ENCODE data around the gene ATP9B. TPM values are rescaled to one million over a fixed set of nuclear protein-coding genes. Genes with fewer than 3 reads are reported as not detected.

Gene ATP9B
- total RNA-seq, 1 donor from 2014 or later, result 45.3 TPM

- no peak for TF ChIP-seq CTCF (IDR thresholded peaks at IDR 0.05; ENCODE audit: unreplicated experiment)
- peaks cover 58% of the 10 kb centered on the region for H3K27me3 Mint-ChIP-seq
- no peaks in the 10 kb centered on the region for H3K9me3 Mint-ChIP-seq (ENCODE audit: low read depth)
- H3K36me3 Mint-ChIP-seq (ENCODE audit: insufficient read depth), result no peaks in the 10 kb centered on the region
- peaks cover 4% of the 10 kb centered on the region for H3K4me1 Mint-ChIP-seq (ENCODE audit: low read depth)
- DNase-seq (ENCODE audit: low spot score, unreplicated experiment), result no peak
- H3K4me3 Mint-ChIP-seq (ENCODE audit: low read depth), result peak within 1 kb of the TSS; percentile 62
- no peak within 1 kb of the TSS for H3K27ac Mint-ChIP-seq
Measured at GRCh38 chr18:79395761-79396404, 326.7 kb downstream of the ATP9B start, which contains the start of gene NFATC1. Gene NFATC1 (plus strand): TSS chr18:79395930. CDS start chr18:79396225, 295 bp downstream.

DNA sequence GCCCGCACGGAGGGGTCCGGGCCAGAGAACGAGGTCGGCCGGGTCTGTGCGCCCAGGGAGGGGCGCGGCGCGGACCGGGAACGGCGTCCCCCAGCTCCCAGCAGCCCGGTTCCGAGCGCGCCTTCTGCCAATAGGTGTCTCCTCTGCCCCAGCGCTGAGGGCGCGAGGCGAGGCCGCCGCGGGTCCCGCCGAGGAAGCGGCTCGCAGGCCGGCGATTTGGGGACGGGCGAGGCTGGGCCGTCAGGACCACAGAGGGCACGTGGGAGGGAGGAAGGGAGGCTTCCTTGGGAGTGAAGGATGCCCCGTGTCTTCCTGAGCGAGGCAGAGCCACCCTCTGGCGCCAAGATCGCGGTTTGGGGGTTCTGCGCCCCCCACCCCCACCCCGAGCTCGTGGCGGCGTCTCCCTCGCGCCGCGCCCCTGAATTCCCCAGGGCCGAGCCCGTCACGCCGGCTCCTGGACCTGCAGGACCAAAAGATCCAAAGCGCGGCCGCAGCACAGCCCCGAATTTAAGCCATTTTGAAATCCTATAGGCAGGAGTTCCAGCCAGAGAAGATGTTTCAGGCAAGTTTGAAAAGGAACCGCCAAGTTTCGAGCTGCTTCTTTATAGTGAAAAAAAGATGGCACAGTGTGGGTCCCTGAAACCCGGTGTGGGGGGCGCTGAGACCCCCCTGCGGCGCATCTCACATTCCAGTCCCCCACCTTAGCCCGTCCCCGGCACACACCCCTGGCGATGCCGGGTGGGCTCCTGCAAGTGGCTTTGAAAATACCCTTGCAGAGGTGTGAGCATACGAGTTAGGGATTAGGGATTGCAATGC lies 327.4 kb downstream of the ATP9B start:
- Mint-ChIP-seq H3K27me3 (peaks cover 57% of the 10 kb centered on the region), H3K4me3 (ENCODE audit: low read depth) (no peak overlapping the region), H3K4me1 (ENCODE audit: low read depth) (peaks cover 4% of the 10 kb centered on the region), H3K27ac (no peak overlapping the region), H3K36me3 (ENCODE audit: insufficient read depth) (no peaks in the 10 kb centered on the region), H3K9me3 (ENCODE audit: low read depth) (no peaks in the 10 kb centered on the region)
- no peak for TF ChIP-seq CTCF (IDR thresholded peaks at IDR 0.05; ENCODE audit: unreplicated experiment)
- DNase-seq (ENCODE audit: low spot score, unreplicated experiment), result no peak

DNA sequence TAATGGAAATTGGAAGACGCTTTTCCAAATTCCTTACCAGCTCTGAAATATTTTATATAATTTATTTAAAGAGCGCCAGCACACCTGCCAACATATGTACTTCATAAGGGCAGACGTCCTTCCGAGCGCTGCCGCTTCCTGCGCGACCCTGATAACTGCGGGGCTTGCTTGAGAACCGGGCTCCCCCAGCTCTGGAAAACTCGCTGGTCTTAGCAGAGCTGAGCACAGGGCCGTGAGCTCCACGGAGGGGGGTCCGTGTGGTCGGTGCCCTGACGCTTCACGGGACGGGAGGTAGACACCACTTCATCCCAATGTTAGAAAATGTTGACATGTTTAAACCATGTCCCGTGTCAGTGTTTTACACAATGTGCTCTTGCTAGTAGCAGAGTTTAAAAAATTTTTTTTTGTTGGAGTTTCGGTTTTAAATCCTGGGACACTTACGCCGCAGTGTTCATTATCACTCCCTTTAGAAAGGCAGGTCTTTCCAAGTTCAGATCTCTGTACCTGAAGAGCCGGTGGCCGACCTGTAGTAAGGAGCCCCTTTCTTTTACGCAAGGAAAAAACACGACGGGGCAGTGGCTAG lies 328.1 kb downstream of the ATP9B start:
- TF ChIP-seq CTCF (IDR thresholded peaks at IDR 0.05; ENCODE audit: unreplicated experiment), result no peak
- H3K4me3 Mint-ChIP-seq (ENCODE audit: low read depth), result no peak overlapping the region
- H3K27me3 Mint-ChIP-seq, result peaks cover 51% of the 10 kb centered on the region
- DNase-seq (ENCODE audit: low spot score, unreplicated experiment), result no peak
- H3K9me3 Mint-ChIP-seq (ENCODE audit: low read depth), result no peaks in the 10 kb centered on the region
- no peaks in the 10 kb centered on the region for H3K36me3 Mint-ChIP-seq (ENCODE audit: insufficient read depth)
- H3K27ac Mint-ChIP-seq, result no peak overlapping the region
- H3K4me1 Mint-ChIP-seq (ENCODE audit: low read depth), result peaks cover 4% of the 10 kb centered on the region

- Mint-ChIP-seq H3K27me3 (peaks cover 46% of the 10 kb centered on the region), H3K36me3 (ENCODE audit: insufficient read depth) (no peaks in the 10 kb centered on the region), H3K27ac (no peak overlapping the region), H3K9me3 (ENCODE audit: low read depth) (no peaks in the 10 kb centered on the region), H3K4me3 (ENCODE audit: low read depth) (no peak overlapping the region), H3K4me1 (ENCODE audit: low read depth) (peaks cover 4% of the 10 kb centered on the region)
- TF ChIP-seq CTCF (IDR thresholded peaks at IDR 0.05; ENCODE audit: unreplicated experiment), result no peak
- no peak for DNase-seq (ENCODE audit: low spot score, unreplicated experiment)
Measured at GRCh38 chr18:79397830-79398761, 328.9 kb downstream of the ATP9B start.

Measured in progenitor cell of endocrine pancreas (in vitro differentiated cells).